Omental fat pad (tissue), 4 donors: ENCODE measurements around the gene OSBPL6. TPM values are rescaled to one million over a fixed set of nuclear protein-coding genes. Genes with fewer than 3 reads are reported as not detected.

ENCODE experiments used
- ATAC-seq: fragments of 150-250 bp; one replicate; pipeline ENCODE4 v1.9.1; 2016; ENCODE audit warnings: mild to moderate bottlenecking, moderate library complexity; ENCODE audit not compliant: low FRiP score
- DNase-seq: peaks from one replicate; pipeline ENCODE4 v3.0.0-alpha.2; 2019; ENCODE audit warnings: low spot score
- CTCF ChIP-seq, 3 donors: fragments of 450-650 bp; IDR thresholded peaks; one replicate each; pipeline ENCODE4 v1.5.1; 2016 to 2017; ENCODE audit warnings: antibody characterized with exemption in 3 of 3, mild to moderate bottlenecking in 3 of 3, moderate library complexity in 2 of 3
- total RNA-seq, 4 donors: library from RNA; depleted of rRNA; stranded (reverse); fragments of >200 nt; gene quantifications; one replicate each; pipeline ENCODE4 v1.1.0, GENCODE V29; 2016

OSBPL6 gene
- total RNA-seq, 4 donors from 2014 or later: 1.1 to 2.0 (median 1.6) TPM

GRCh38 chr2:178275600-178275999 lies 81.3 kb downstream of the OSBPL6 start:
- DNase-seq (no peak), ATAC-seq (no peak)
- no peak for TF ChIP-seq CTCF (IDR thresholded peaks at IDR 0.05)

GRCh38 chr2:178277741-178278197 lies 83.5 kb downstream of the OSBPL6 start:
- no peak for ATAC-seq
- TF ChIP-seq CTCF (IDR thresholded peaks at IDR 0.05): no peak

GRCh38 chr2:178279142-178279541 lies 84.8 kb downstream of the OSBPL6 start:
- DNase-seq (no peak), ATAC-seq (peak; percentile 65)
- no peak for TF ChIP-seq CTCF (IDR thresholded peaks at IDR 0.05)

More at GRCh38 chr2:178277741-178278197, 83.5 kb downstream of the OSBPL6 start:
- no peak for DNase-seq

GRCh38 chr2:178279636-178280035 lies 85.3 kb downstream of the OSBPL6 start:
- no peak for TF ChIP-seq CTCF (IDR thresholded peaks at IDR 0.05)
- DNase-seq (no peak), ATAC-seq (no peak)

GRCh38 chr2:178280244-178280852 lies 86.0 kb downstream of the OSBPL6 start:
- DNase-seq: peak; percentile 27
- peak; percentile 30 for ATAC-seq
- no peak for TF ChIP-seq CTCF (IDR thresholded peaks at IDR 0.05)

- no peak for TF ChIP-seq CTCF (IDR thresholded peaks at IDR 0.05)
- ATAC-seq: peak; percentile 77
- DNase-seq: no peak
Observed at GRCh38 chr2:178282075-178282815, 87.9 kb downstream of the OSBPL6 start.
